Measurements from ENCODE around the gene SCAMP4. TPM values are rescaled to one million over a fixed set of nuclear protein-coding genes. Genes with fewer than 3 reads are reported as not detected.

The SCAMP4 gene
- total RNA-seq, 1 experiment from 2014 or later = 63.3 TPM

DNA sequence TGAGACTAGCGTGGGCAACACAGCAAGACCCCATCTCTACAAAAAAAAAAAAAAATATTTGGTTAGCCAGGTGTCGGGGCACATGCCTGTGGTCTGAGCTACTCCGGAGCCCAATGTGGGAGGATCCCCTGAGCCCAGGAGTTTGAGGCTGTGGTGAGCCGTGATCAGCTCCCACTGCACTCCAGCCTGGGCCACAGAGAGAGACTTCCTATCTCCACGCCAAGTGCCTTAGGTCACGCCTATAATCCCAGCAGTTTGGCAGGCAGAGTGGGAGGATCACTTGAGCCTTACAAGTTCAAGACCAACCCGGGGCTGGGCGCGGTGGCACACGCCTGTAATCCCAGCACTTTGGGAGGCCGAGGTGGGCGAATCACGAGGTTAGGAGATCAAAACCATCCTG lies 8.7 kb upstream of the SCAMP4 start:
- no peak overlapping the region for H3K9ac ChIP-seq (ENCODE audit: low read length)
- H3K4me1 ChIP-seq (ENCODE audit: control insufficient read depth in 1 of 2, insufficient read depth in 2 of 2, low read length in 2 of 2) = peaks cover 16 to 20% of the 10 kb centered on the region in 2 experiments; a peak in 3 of 4 replicates
- no peaks in the 10 kb centered on the region for H3K9me2 ChIP-seq (ENCODE audit: insufficient read depth)
- H3K4me3 ChIP-seq (replicated peaks in 1 of 2; ENCODE audit: low read depth in 1 of 2, low read length in 2 of 2) = no peak overlapping the region
- intact Hi-C loops (cut with micrococcal nuclease) = no loop called here
- ATAC-seq (no peak), DNase-seq (ENCODE audit: low read depth, low spot score) (no peak)
- ChIA-PET RAD21 (ENCODE audit: low non-redundant PET in 1 of 2, low total read pairs in 2 of 2, uncharacterized antibody in 2 of 2, unreplicated experiment in 2 of 2) (interaction anchor here in 1 of 2 experiments (0.7 kb wide), 1 partner anchor 192 kb away, joined by 6 read pairs; no protein-coding TSS in a partner anchor), POLR2A (interaction anchor here (0.6 kb wide), 1 partner anchor 597 kb away, joined by 3 read pairs; no protein-coding TSS in a partner anchor), CTCF (no interaction called here)
- no peaks in the 10 kb centered on the region for H4K20me1 ChIP-seq (ENCODE audit: insufficient read depth)
- H3K4me2 ChIP-seq (ENCODE audit: low read length) = no peak overlapping the region
- H3K36me3 ChIP-seq (ENCODE audit: control insufficient read depth in 1 of 2, insufficient read depth in 2 of 2, low read length in 2 of 2) = no peaks in the 10 kb centered on the region
- H2AFZ ChIP-seq (ENCODE audit: low read depth, low read length, poor library complexity, severe bottlenecking) = no peak overlapping the region
- no peaks in the 10 kb centered on the region for H3K27me3 ChIP-seq (ENCODE audit: insufficient read depth, low read length)
- no peak for TF ChIP-seq JUND (IDR thresholded peaks at IDR 0.05)
- TF ChIP-seq ZNF274 (IDR thresholded peaks at IDR 0.05; ENCODE audit: low read depth, low read length) = no peak
- TF ChIP-seq CBX3 (IDR thresholded peaks at IDR 0.05; ENCODE audit: low read depth) = no peak
- TF ChIP-seq, protein P1, sequence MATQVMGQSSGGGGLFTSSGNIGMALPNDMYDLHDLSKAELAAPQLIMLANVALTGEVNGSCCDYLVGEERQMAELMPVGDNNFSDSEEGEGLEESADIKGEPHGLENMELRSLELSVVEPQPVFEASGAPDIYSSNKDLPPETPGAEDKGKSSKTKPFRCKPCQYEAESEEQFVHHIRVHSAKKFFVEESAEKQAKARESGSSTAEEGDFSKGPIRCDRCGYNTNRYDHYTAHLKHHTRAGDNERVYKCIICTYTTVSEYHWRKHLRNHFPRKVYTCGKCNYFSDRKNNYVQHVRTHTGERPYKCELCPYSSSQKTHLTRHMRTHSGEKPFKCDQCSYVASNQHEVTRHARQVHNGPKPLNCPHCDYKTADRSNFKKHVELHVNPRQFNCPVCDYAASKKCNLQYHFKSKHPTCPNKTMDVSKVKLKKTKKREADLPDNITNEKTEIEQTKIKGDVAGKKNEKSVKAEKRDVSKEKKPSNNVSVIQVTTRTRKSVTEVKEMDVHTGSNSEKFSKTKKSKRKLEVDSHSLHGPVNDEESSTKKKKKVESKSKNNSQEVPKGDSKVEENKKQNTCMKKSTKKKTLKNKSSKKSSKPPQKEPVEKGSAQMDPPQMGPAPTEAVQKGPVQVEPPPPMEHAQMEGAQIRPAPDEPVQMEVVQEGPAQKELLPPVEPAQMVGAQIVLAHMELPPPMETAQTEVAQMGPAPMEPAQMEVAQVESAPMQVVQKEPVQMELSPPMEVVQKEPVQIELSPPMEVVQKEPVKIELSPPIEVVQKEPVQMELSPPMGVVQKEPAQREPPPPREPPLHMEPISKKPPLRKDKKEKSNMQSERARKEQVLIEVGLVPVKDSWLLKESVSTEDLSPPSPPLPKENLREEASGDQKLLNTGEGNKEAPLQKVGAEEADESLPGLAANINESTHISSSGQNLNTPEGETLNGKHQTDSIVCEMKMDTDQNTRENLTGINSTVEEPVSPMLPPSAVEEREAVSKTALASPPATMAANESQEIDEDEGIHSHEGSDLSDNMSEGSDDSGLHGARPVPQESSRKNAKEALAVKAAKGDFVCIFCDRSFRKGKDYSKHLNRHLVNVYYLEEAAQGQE (IDR thresholded peaks at IDR 0.05; ENCODE audit: low read depth) = no peak
- no peak for TF ChIP-seq EZH2 (IDR thresholded peaks at IDR 0.05)
- no peak for TF ChIP-seq POLR2AphosphoS5 (IDR thresholded peaks at IDR 0.05; ENCODE audit: low read depth, low read length)
- TF ChIP-seq TCF7L2 (IDR thresholded peaks at IDR 0.05; ENCODE audit: borderline replicate concordance, extremely low read depth, insufficient read depth, insufficient read length) = no peak
- TF ChIP-seq SP1 (IDR thresholded peaks at IDR 0.05; ENCODE audit: low read depth) = no peak
- TF ChIP-seq FOSL1 (IDR thresholded peaks at IDR 0.05; ENCODE audit: low read depth) = no peak
- no peak for TF ChIP-seq EZH2phosphoT487 (IDR thresholded peaks at IDR 0.05; ENCODE audit: borderline replicate concordance)
- TF ChIP-seq, protein P2, sequence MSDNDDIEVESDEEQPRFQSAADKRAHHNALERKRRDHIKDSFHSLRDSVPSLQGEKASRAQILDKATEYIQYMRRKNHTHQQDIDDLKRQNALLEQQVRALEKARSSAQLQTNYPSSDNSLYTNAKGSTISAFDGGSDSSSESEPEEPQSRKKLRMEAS (IDR thresholded peaks at IDR 0.05) = no peak
- no peak for TF ChIP-seq ELF1 (IDR thresholded peaks at IDR 0.05; ENCODE audit: borderline replicate concordance, low read depth)
- no peak for TF ChIP-seq SRF (IDR thresholded peaks at IDR 0.05; ENCODE audit: low read depth)
- no peaks in the 10 kb centered on the region for H3K9me3 ChIP-seq (ENCODE audit: control insufficient read depth in 1 of 2, insufficient read depth in 1 of 2, low read depth in 1 of 2, low read length in 2 of 2)
- H3K27ac ChIP-seq (ENCODE audit: low read depth, low read length) = no peak overlapping the region
- no TSS peak for BruUV-seq (replicated peaks)
- no peaks in the 10 kb centered on the region for H3K79me2 ChIP-seq (ENCODE audit: insufficient read depth, low read length)

All from HCT116 (cell line).